ENCODE results near the gene KCNK6.
"Not testable (repeated sequence)": the region's sequence is repeated elsewhere in the genome, so short reads cannot be mapped to it uniquely, and the experiment has no call there.

Gene KCNK6

GRCh38 chr19:38324431-38324830 lies 4.8 kb downstream of the KCNK6 start:
- DNase-seq: no peak

GRCh38 chr19:38326591-38326990 lies 6.9 kb downstream of the KCNK6 start:
- no peak for DNase-seq

- no peak for DNase-seq
Observed at GRCh38 chr19:38329651-38330050, 10.0 kb downstream of the KCNK6 start.

GRCh38 chr19:38331728-38332127 lies 12.1 kb downstream of the KCNK6 start:
- DNase-seq: no peak

- DNase-seq: no peak
Observed at GRCh38 chr19:38333245-38333644, 13.6 kb downstream of the KCNK6 start.

- peak; percentile 96 for DNase-seq
Observed at GRCh38 chr19:38335949-38336637, 16.4 kb downstream of the KCNK6 start.

- peak; percentile 97 for DNase-seq
Observed at GRCh38 chr19:38336638-38337359, 17.2 kb downstream of the KCNK6 start.

GRCh38 chr19:38337360-38337653 lies 17.7 kb downstream of the KCNK6 start:
- no peak for DNase-seq

GRCh38 chr19:38339011-38339410 lies 19.4 kb downstream of the KCNK6 start:
- not testable (repeated sequence) for DNase-seq

GRCh38 chr19:38340927-38341326 lies 21.3 kb downstream of the KCNK6 start:
- no peak for DNase-seq

GRCh38 chr19:38346837-38347236 lies 27.2 kb downstream of the KCNK6 start:
- no peak for DNase-seq

GRCh38 chr19:38350883-38351282 lies 31.2 kb downstream of the KCNK6 start:
- no peak for DNase-seq

- no peak for DNase-seq
Observed at GRCh38 chr19:38351865-38352395, 32.3 kb downstream of the KCNK6 start.

GRCh38 chr19:38352611-38353010 lies 33.0 kb downstream of the KCNK6 start:
- DNase-seq: no peak

GRCh38 chr19:38355728-38356725 lies 36.4 kb downstream of the KCNK6 start:
- no peak for DNase-seq

- no peak for DNase-seq
Observed at GRCh38 chr19:38358071-38358470, 38.4 kb downstream of the KCNK6 start.

GRCh38 chr19:38359242-38360021 lies 39.8 kb downstream of the KCNK6 start:
- DNase-seq: no peak

- DNase-seq: no peak
Observed at GRCh38 chr19:38360351-38360750, 40.7 kb downstream of the KCNK6 start.

GRCh38 chr19:38360839-38361631 lies 41.4 kb downstream of the KCNK6 start:
- no peak for DNase-seq

GRCh38 chr19:38361633-38362075 lies 42.0 kb downstream of the KCNK6 start:
- peak; percentile 69 for DNase-seq

Data from CD4-positive, alpha-beta T cell treated with Interleukin-21 for 1 hour (primary cell).